Breast epithelium (tissue), 4 donors: ENCODE results near the gene RUNX3. TPM values are rescaled to one million over a fixed set of nuclear protein-coding genes. Genes with fewer than 3 reads are reported as not detected.

ENCODE experiments used
- DNase-seq, 2 donors: peaks; one replicate each; pipeline ENCODE4 v3.0.0-alpha.2; 2019; ENCODE audit warnings: low spot score in 2 of 2
- H3K27ac ChIP-seq, 2 donors: fragments of 200-600 bp; sonication (generic) in 1 of 2; one replicate each; pipeline ENCODE4 v1.5.1; 2016 to 2019; ENCODE audit warnings: mild to moderate bottlenecking in 1 of 2
- H3K27me3 ChIP-seq, 2 donors: fragments of 200-600 bp; sonication (generic) in 1 of 2; one replicate each; pipeline versions ENCODE4 v1.5.1 to v1.6.0; 2017 to 2019; ENCODE audit warnings: control low read depth in 1 of 2, mild to moderate bottlenecking in 1 of 2
- H3K36me3 ChIP-seq: fragments of 200-600 bp; one replicate; pipeline ENCODE4 v1.5.1; 2019
- H3K4me1 ChIP-seq, 2 donors: fragments of 200-600 bp; sonication (generic); one replicate each; pipeline ENCODE4 v1.5.1; 2016 to 2019; ENCODE audit warnings: control low read depth in 1 of 2
- H3K4me3 ChIP-seq, 3 donors: fragments of 200-600 bp; sonication (generic); 1 replicate in 2 of 3; 2 replicates in 1 of 3; pipeline ENCODE4 v1.5.1; 2016 to 2019; ENCODE audit warnings: mild to moderate bottlenecking in 3 of 3, moderate library complexity in 2 of 3
- H3K9me3 ChIP-seq, 2 donors: fragments of 200-600 bp; sonication (generic) in 1 of 2; one replicate each; pipeline ENCODE4 v1.5.1; 2016 to 2019; ENCODE audit warnings: control low read depth in 1 of 2
- POLR2A ChIP-seq: fragments of 450-650 bp; IDR thresholded peaks from one replicate; pipeline ENCODE4 v1.6.1; 2016; ENCODE audit warnings: antibody characterized with exemption, mild to moderate bottlenecking, moderate library complexity
- POLR2AphosphoS5 ChIP-seq, 3 donors: sonication (generic); formaldehyde crosslinking; IDR thresholded peaks; one replicate each; pipeline ENCODE4 v1.6.1; 2017; ENCODE audit warnings: antibody characterized with exemption in 3 of 3
- intact Hi-C: fragments of 100-400 bp; cut with DNase I; formaldehyde crosslinking; loops from one replicate; pipeline ENCODE4 v1.15.1; 2023; ENCODE audit warnings: low total_unique reads
- total RNA-seq, 3 donors: library from RNA; depleted of rRNA; stranded (reverse); fragments of >200 nt; gene quantifications; one replicate each; pipeline ENCODE4 v1.1.0, GENCODE V29; 2016
- TF ChIP-seq, protein P1 (sequence below), 3 donors: fragments of 450-650 bp; IDR thresholded peaks; one replicate each; pipeline ENCODE4 v1.5.1; 2016 to 2017; ENCODE audit warnings: antibody characterized with exemption in 3 of 3, mild to moderate bottlenecking in 3 of 3, moderate library complexity in 3 of 3

Gene RUNX3
- total RNA-seq, 3 donors from 2014 or later, result 1.9 to 9.1 (median 5.6) TPM

DNA sequence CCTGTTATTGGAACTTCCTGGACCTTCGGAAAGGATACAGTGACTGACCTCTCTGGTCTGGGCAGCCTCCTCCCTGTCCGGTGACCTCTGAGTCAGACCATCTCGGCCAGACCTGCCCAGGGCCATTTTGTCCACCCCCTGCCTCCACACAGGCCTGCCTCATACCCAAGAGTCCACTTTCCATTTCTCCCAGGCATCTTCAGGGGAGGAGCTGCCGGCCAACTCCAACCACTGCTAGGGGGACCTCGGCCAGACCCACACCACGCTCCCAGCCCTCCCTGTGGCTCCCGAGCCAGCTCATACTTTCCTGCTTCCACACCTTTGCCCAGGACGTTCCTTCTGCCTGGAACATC, 29.5 kb upstream of the RUNX3 start:
- no peaks in the 10 kb centered on the region for H3K4me1 ChIP-seq
- no peak for DNase-seq
- H3K36me3 ChIP-seq, result no peaks in the 10 kb centered on the region
- H3K4me3 ChIP-seq, result no peak overlapping the region
- no peak for TF ChIP-seq POLR2A
- TF ChIP-seq, protein P1, sequence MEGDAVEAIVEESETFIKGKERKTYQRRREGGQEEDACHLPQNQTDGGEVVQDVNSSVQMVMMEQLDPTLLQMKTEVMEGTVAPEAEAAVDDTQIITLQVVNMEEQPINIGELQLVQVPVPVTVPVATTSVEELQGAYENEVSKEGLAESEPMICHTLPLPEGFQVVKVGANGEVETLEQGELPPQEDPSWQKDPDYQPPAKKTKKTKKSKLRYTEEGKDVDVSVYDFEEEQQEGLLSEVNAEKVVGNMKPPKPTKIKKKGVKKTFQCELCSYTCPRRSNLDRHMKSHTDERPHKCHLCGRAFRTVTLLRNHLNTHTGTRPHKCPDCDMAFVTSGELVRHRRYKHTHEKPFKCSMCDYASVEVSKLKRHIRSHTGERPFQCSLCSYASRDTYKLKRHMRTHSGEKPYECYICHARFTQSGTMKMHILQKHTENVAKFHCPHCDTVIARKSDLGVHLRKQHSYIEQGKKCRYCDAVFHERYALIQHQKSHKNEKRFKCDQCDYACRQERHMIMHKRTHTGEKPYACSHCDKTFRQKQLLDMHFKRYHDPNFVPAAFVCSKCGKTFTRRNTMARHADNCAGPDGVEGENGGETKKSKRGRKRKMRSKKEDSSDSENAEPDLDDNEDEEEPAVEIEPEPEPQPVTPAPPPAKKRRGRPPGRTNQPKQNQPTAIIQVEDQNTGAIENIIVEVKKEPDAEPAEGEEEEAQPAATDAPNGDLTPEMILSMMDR (IDR thresholded peaks at IDR 0.05), result no peak
- TF ChIP-seq POLR2AphosphoS5 (IDR thresholded peaks at IDR 0.05), result no peak
- intact Hi-C loops, result no loop called here
- no peaks in the 10 kb centered on the region for H3K9me3 ChIP-seq
- no peaks in the 10 kb centered on the region for H3K27me3 ChIP-seq
- no peak overlapping the region for H3K27ac ChIP-seq

DNA sequence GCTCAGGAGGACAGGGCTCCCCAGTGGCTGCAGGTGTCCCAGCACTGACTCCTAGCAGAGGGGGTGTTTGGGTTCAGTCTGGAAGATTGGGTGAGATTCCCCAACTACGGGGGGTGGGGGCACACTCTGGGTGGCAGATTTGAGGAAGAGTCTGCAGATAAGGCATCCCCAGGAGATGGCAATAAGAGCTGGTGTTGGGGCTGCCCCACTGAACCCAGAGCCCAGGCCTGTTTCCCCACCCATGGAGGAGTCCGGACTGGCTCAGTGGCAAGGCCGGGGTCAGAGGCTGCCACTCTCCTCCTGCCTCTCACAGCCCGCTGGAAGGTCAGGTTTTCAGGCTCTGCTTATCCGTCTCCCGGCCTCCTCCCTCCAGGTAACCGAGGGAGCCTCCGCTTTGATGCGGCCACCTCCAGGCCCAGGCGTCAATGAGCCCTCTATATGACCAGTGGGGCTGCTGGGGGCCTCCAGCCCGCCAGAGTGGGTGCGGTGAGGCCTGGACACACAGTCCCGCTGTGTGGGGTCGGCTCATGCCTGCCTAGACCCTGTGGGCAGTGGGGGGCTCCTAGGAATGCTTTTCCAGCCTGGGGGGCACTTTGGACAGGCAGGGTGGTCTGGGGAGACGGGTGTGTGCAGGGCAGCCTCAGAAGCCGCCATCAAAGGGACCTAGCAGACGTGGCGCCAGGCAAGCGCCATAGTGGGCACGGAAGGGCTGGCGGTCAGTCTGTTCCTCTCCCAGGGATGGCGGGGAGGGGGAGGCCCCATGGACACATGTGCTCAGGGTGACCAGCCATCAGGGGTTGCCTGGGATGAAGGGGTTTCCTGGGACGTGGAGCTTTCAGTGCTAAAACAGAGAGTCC, 28.9 kb upstream of the RUNX3 start:
- TF ChIP-seq, protein P1 (IDR thresholded peaks at IDR 0.05), result no peak
- no peak for TF ChIP-seq POLR2A
- no peak for TF ChIP-seq POLR2AphosphoS5 (IDR thresholded peaks at IDR 0.05)
- H3K9me3 ChIP-seq, result no peaks in the 10 kb centered on the region
- no peaks in the 10 kb centered on the region for H3K36me3 ChIP-seq
- no peaks in the 10 kb centered on the region for H3K27me3 ChIP-seq
- H3K4me3 ChIP-seq, result no peak overlapping the region
- intact Hi-C loops, result no loop called here
- H3K4me1 ChIP-seq, result no peaks in the 10 kb centered on the region
- no peak overlapping the region for H3K27ac ChIP-seq
- no peak for DNase-seq

DNA sequence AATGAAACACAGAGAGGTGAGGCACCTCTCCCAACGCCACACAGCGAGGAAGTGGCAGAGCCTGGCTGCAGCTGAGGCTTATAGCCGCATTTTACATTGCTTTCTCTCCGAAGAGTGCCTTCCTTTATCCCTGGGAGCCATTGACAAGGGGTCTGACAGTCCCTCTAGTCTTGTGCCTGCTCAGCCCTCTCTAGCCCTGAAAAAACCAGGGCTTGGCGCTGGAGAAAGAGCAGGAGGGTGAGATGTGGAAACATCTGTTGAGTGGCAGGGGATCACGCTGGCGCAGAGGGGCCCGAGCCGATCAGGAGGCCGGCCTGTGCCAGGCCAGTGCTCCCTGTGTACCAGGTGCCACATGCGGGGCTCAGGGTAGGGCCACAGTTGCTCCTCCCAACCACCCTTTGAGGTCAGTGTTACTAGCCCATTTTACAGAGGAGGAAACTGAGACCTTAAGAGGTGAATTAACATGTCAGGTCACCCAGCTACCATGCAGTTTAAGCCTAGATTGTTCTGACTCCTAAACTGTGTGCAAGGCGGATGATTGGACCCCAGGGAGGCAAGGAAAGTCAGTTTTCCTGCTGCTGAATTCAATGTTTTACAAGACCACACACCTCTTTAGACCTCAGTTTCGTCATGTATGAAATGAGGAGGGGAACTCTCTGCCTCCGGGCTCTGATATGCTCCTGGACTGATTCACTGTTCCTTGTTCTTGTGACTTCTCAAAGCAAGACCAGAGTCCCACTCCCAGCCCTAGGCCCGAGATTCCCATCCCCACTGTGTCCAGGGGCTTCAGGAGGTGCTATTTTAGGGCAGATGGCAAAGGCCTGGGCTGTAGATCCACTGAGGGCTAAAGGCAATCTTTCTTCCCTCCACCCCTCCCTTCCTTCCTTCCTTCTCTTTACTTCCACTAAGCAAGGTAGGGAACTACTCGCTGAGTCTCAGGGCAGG, 28.0 kb upstream of the RUNX3 start:
- Histone ChIP-seq H3K27ac (no peak overlapping the region), H3K27me3 (no peaks in the 10 kb centered on the region), H3K36me3 (no peaks in the 10 kb centered on the region), H3K9me3 (no peaks in the 10 kb centered on the region), H3K4me1 (no peaks in the 10 kb centered on the region), H3K4me3 (no peak overlapping the region)
- DNase-seq, result no peak
- intact Hi-C loops, result no loop called here
- TF ChIP-seq, protein P1 (IDR thresholded peaks at IDR 0.05), result no peak
- TF ChIP-seq POLR2AphosphoS5 (IDR thresholded peaks at IDR 0.05) (no peak), POLR2A (no peak)

DNA sequence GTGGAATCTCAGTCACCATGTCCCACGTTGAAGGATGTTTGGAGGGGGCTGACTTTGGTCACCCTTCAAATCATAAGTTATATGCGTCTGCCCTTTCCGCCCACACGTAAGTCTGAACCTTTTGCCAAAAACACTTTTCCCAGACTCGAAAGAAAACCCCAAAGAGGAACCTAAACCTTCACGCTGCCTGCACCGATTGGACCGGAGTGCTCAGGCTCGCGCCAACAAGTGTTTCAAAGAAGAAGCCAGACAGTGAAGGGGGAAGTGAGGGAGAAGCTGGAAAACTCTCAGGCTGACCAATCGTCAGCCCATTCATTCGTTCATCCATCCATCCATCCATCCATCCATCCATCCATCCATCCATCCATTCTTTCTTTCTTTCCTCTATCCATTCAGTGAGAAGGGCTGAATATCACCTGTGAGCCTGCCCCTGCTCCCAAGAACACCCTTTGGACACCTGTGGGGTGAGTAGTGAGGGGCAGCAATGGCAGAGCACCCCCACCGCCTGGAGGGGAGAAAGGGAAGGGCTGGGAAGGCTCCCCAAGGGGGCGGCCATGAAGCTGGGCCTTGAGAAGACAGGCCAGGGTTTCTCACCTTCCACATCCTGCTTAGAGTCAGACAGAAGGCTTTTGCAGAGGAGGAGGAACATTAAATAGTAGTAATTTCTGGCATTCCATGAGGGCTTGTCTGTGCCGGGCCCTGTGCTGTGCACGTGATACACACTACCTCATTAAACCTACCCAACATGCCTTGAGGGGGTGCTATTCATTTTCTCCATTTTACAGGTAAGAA, 27.1 kb upstream of the RUNX3 start:
- no peak overlapping the region for H3K4me3 ChIP-seq
- H3K4me1 ChIP-seq, result no peaks in the 10 kb centered on the region
- no peaks in the 10 kb centered on the region for H3K36me3 ChIP-seq
- intact Hi-C loops, result no loop called here
- H3K27ac ChIP-seq, result no peak overlapping the region
- no peaks in the 10 kb centered on the region for H3K9me3 ChIP-seq
- no peak for TF ChIP-seq POLR2AphosphoS5 (IDR thresholded peaks at IDR 0.05)
- TF ChIP-seq, protein P1 (IDR thresholded peaks at IDR 0.05), result no peak
- no peak for TF ChIP-seq POLR2A
- H3K27me3 ChIP-seq, result no peaks in the 10 kb centered on the region
- no peak for DNase-seq
